NCI-H187 treated with DMSO at 0.1 percent for 48 hours (cell line): ENCODE data around the gene SIAH1.
"Not testable (repeated sequence)": the region's sequence is repeated elsewhere in the genome, so short reads cannot be mapped to it uniquely, and the experiment has no call there.

ENCODE experiments used
- DNase-seq: peaks from one replicate; lab custom pipeline; 2025; lab: John Stamatoyannopoulos, UW

The SIAH1 gene

DNA sequence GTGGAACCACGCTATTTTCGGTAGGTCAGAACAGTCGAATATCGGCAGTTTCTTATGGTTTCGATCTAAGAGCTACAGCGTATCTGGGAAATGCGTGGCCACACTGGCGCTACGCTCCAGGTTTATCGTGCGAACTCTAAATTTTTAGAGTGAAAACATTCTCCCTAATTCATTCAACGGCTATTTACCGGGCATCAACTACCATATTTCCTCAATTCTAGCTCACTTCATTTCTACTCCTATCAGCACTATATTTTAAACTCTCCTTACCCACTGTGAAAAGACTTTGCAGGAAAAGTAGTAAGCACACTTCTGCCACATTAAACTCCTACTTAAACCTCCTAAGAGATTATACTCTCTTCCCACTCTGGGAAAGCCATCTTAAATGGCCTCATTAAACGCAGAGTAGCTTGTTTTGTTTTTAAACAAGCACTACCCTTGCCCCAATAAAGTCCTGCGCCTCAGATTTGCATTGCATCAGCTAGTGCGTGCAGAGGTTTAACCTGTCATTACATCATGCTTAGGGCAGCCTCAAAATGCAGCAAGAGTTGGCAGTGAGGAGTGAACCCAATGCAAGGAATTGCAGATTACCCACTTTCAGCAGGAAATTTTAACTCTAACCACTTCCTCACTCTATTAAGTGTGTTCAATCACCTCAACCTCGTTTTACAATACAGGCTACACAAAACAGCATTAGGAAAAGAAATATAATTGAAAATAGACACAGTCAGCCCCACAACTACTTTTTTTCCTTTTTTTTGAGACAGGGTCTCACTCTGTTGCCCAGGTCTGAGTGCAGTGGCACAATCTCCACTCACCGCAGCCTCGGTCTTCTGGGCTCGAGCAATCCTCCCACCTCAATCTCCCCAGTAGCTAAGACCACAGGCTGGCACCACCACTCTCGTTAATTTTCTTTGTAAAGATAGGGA lies 18.8 kb downstream of the SIAH1 start:
- no peak for DNase-seq

DNA sequence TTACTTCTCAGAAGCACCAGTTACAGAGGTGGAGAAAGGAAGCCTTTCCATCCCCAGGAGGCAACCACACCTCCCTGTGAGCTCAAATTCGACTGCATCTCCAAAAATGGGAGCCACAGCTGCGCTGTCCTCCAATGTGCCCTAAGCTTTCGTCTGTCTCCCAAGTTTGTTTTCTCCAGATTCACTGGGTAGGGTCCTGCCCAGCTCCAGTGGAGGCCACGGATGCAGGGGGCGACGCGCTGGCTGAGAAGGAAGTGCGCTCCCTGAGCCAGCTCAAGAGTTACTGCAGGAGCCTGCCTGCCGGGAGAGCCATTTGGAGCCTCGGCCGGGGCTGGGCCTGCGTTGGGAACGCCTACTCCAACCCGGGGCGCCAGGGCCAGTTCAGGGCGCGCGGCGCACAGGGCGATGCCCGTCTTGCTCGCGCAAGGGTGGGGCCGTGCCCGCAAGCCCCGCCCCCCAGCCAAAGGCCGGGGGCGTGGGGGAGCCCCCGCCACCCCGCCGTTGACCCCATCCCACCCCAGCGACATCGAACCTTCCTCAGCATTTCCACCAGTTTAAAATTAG lies 19.5 kb downstream of the SIAH1 start:
- no peak for DNase-seq

DNA sequence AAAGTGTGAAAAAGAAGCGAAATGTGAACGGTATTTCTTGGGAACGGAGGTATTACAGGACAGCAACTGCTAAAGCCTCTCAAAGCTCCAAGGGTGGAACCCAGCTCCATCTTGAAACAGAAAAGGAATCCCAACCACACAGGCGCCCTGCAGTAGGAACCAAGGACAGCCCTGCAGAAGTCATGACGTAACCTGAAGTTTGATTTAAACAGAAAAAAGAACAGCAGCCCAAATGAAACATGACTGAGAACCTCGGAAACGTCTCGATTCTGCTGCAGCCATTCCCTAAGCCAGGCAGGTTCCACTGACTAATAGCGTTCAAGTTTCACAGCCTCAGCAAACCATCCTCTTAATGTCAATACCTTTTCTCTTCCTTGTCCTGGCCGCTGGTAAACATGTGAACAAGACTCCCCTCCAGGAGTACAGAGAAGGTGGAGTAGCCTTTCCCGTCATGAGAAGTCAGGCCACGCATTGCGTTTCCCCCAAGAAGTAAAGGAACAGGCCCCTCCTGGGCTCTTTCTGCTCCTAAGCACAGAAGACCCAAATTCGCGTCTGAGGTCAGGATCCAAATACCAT lies 20.1 kb downstream of the SIAH1 start:
- DNase-seq: no peak

DNA sequence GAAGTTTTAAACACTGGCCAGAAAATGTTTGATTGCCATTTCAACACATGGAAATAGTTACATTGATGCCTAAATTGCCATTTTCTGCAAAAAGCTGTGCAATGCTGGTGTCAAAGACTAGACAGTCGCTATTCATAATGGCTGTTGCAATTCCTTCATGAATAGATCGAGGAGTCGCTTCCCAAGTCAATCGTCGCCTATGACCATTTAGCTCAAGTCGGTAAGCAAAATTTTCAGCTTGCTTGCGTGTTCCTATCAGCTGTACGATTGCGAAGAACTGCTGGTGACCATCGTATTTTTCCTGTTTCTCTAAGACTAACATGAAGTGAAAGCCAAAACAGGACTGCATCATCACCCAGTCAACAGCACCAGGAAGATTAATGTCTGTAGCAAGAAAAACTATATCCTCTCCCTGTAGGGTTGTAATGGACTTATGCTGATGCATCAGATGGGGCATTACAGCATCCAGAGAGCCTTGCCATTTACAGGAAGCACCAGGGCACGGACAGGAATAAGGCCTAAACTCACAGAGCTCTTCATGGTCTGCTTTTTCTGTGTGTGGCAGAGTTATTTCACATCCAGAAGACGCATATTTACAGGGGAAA lies 23.6 kb downstream of the SIAH1 start:
- no peak for DNase-seq

GRCh38 chr16:48361012-48361411 lies 24.2 kb downstream of the SIAH1 start:
- no peak for DNase-seq

DNA sequence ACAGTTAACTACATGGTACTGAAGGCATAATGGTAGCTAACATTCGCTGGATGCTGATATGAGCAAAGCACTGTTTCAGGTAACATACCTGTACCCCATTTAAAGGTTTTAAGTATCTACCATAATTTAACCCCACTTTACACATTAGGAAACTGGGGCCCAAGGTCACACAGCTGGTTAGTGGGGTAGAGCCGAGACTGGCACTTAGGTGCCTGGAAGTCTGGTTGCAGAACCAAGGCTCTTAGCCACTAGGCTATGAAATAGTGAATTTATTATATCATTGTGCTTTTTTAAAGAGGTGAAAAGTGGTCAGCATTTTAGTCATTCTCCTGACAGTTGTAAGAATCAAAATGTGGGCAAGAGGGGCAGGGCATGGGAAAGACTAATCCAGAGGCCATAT lies 25.2 kb downstream of the SIAH1 start:
- DNase-seq: no peak

- no peak for DNase-seq
Observed at GRCh38 chr16:48358419-48358818, 26.8 kb downstream of the SIAH1 start.

DNA sequence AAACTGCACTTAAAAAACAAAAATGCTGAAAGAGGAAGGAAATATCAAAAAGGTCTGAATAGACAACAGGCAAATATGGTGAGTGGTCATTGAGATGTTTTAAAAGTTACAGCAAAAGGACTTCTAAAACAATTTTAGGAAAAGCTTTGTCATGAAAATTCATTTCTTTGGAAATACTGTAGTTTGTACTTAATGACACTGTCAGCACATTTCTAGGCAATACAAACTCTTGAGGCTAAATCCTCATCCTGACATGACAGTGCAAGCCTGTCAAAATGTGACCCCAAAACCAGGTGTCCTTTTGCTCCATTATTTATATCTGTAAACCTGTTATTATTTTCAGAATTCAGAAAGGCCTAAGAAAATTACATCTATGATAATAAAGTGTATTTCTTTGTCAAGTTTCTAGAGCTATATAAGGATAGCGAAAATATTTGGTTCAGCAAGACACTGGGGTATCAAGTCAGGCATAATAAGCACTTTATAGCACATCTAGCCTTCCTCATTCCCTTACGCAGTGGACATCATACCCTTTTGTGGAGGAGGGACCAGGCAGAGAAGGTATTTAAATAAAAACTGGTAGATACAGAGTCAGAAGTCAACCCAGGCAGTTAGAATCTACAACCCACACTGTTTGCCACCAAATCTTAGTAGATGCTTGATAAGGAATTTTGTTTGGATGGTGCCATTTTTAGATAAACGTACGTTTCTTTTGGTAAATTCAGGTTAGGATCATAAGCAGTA lies 28.4 kb downstream of the SIAH1 start:
- no peak for DNase-seq

GRCh38 chr16:48354877-48355855 lies 30.0 kb downstream of the SIAH1 start:
- DNase-seq: no peak

GRCh38 chr16:48354385-48354784 lies 30.8 kb downstream of the SIAH1 start:
- not testable (repeated sequence) for DNase-seq

DNA sequence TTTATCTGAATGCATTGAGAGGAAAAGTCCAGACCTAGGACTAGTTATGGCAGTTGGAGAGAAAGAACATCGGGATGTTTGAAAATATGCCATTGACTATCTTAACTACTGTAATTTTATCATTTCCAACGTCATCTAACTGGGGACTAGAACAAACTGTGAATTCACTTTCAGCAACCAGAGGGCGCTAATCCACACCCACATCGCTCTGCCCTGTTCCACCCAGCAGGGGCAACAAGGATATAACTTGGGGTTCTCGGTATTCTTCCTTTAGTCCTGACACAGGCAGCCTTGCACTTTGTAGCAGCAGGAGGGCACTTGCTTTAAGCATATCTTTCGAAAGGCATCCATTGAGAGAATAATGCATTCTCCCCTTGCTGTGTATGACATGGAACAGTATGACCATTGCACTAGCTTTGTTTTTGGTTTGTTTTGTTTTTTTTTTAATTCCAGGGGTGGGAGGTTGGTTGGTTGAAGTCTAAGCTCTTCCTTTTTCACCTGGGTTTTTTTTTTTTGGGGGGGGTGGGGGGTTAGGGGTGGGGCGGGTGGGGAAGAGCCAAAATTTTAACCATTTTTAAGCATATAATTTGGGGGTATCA lies 31.5 kb downstream of the SIAH1 start:
- no peak for DNase-seq

GRCh38 chr16:48352648-48353390 lies 32.4 kb downstream of the SIAH1 start:
- DNase-seq: no peak

DNA sequence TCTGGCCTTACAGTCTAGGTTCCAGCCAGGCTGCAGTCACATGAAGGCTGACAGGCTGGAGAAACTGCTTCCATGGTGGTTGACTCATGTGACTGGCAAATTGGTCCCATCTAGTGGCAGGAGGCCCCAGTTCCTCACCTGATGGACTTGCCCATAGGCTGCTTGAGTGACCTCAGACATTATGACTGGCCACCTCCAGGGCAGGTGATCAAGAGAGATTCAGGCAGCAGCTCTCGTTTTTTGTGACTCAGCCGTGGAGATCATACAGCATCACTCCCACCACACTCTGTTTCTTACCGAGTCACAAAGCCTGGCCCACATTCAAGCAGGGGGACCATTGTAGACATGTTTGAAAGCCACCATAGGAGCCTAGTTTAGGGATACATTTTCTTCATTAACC lies 34.5 kb downstream of the SIAH1 start:
- no peak for DNase-seq

- DNase-seq: no peak
Observed at GRCh38 chr16:48347980-48348379, 37.2 kb downstream of the SIAH1 start.

DNA sequence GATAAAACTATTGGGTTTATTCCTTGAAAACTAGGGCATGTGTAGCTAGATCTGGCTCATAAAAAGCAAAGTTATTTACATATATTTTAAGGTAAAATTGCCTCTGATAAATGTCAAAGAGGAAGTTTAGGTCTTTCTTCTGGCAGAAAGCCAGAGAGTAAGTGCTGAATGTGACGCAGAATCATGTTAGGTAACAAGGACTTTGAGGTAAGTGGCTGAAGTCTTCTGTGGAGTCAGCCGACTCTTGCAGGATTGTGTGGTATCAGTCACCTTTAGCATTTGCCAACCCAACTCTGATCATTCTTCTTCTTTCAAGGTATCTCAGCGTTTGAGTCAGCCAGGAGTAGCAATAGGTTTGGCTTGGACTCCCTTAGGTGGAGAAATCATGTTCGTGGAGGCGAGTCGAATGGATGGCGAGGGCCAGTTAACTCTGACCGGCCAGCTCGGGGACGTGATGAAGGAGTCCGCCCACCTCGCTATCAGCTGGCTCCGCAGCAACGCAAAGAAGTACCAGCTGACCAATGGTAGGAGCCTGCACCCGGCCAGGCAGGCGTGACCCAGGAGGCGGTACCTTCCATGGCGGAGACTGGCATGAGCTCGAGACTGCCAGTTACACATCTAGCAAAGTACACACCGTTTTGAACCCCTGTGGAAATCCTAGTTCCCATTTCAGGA lies 37.9 kb downstream of the SIAH1 start:
- no peak for DNase-seq

DNA sequence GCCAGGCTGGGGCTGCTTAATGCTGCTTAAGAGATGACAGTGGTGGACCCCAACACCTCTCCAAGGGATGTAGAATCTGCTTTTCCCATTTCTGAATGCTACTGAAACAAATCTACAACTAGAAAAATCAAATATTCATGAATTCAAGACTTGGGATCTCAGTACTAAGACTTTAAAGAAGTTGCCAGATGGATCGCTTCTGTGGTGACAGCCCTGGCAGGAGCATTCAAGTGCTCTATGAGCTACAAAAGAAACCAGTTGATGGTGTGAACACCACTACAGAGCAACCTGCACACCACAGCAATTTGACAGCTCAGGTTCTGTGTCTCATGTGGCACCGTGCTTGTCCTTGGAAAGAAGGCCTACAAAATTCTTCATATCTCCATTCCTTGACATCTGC lies 42.6 kb downstream of the SIAH1 start:
- no peak for DNase-seq

DNA sequence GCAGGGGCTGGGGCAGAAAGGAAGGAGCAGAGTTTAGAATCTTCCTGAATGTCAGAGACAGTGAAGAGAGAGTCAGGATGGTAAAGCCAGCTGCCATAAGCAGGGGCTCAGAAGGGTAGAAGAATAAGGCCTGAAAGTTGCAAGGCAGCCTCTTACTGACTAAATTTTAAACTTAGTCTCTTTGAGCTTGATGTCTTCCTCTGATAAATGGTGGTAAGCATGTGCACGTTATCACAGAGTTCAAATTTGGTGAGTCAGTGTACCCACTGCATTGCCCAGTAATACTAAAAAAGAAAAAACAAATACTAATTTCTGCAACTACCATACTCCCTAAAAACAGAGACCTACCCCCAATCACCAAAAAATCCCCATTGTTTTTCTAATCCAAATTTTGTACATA lies 45.2 kb downstream of the SIAH1 start:
- no peak for DNase-seq

DNA sequence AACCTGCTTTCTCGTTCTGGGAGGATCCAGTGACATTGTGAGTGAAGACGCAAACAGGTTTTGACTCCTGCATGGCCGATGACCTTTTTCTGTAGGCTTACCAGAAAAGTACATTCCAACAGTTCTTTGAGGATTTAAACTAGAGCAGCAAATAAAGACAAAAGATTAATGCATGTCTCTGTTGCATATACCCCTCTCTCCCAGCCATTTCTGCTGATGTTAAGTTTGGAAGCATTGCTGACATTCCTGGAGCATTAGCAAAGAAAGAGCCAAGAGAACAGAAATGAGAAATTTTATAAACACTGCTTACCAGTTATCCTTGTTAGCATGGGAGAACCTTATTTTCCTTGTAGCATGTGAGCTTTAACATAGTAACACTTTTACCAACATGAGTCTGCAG lies 49.3 kb downstream of the SIAH1 start:
- DNase-seq: no peak

- DNase-seq: no peak
Observed at GRCh38 chr16:48334325-48334724, 50.9 kb downstream of the SIAH1 start.
